Mononuclear cell (primary cell): ENCODE data around the gene MIA. TPM values are rescaled to one million over a fixed set of nuclear protein-coding genes. Genes with fewer than 3 reads are reported as not detected.

Experiments used
- total RNA-seq: library from RNA; depleted of rRNA; stranded (reverse); fragments of >200 nt; gene quantifications from one replicate; pipeline ENCODE4 v1.2.3, GENCODE V29; 2012

Gene MIA
- total RNA-seq, 1 donor = not detected

Other genes starting within 250 kb of the MIA start
- 55.9 TPM for gene SHKBP1, start 198.6 kb upstream of the MIA start, total RNA-seq
- gene LTBP4, start 174.2 kb upstream of the MIA start, total RNA-seq = 16.2 TPM
- 3.1 TPM for gene NUMBL, start 84.9 kb upstream of the MIA start, total RNA-seq
- gene COQ8B, start 58.6 kb upstream of the MIA start, total RNA-seq = 11.9 TPM
- gene ITPKC, start 58.4 kb upstream of the MIA start, total RNA-seq = 6.7 TPM
- 0.52 TPM for gene ACTMAP, start 25.0 kb upstream of the MIA start, total RNA-seq
- gene SNRPA, start 24.3 kb upstream of the MIA start, total RNA-seq = 26.2 TPM
- 9.6 TPM for gene RAB4B, start 2.7 kb downstream of the MIA start, total RNA-seq
- 52.7 TPM for gene EGLN2, start 23.7 kb downstream of the MIA start, total RNA-seq
- gene CYP2A6, start 74.9 kb downstream of the MIA start, total RNA-seq = not detected
- gene CYP2A7, start 106.7 kb downstream of the MIA start, total RNA-seq = not detected
- not detected for gene CYP2B6, start 215.8 kb downstream of the MIA start, total RNA-seq